Measurements from ENCODE around the gene FES.

GRCh38 chr15:90934949-90935751 is 50.8 kb downstream of the FES start, which contains the start of gene UNC45A:
- TF ChIP-seq, protein P1, sequence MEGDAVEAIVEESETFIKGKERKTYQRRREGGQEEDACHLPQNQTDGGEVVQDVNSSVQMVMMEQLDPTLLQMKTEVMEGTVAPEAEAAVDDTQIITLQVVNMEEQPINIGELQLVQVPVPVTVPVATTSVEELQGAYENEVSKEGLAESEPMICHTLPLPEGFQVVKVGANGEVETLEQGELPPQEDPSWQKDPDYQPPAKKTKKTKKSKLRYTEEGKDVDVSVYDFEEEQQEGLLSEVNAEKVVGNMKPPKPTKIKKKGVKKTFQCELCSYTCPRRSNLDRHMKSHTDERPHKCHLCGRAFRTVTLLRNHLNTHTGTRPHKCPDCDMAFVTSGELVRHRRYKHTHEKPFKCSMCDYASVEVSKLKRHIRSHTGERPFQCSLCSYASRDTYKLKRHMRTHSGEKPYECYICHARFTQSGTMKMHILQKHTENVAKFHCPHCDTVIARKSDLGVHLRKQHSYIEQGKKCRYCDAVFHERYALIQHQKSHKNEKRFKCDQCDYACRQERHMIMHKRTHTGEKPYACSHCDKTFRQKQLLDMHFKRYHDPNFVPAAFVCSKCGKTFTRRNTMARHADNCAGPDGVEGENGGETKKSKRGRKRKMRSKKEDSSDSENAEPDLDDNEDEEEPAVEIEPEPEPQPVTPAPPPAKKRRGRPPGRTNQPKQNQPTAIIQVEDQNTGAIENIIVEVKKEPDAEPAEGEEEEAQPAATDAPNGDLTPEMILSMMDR (IDR thresholded peaks at IDR 0.05), result no peak; the same call in 1 of the 2 replicates
- peak; percentile 23; the same call in 1 of the 2 replicates for TF ChIP-seq GABPA (IDR thresholded peaks at IDR 0.05; ENCODE audit: low read depth)
- TF ChIP-seq IRF3 (IDR thresholded peaks at IDR 0.05; ENCODE audit: low read depth, low read length), result no peak
- TF ChIP-seq EP300 (IDR thresholded peaks at IDR 0.05; ENCODE audit: borderline replicate concordance in 1 of 2, low read depth in 1 of 2, low read length in 1 of 2), result no peak
- no peak for TF ChIP-seq JUND (IDR thresholded peaks at IDR 0.05)
- TF ChIP-seq RAD21 (IDR thresholded peaks at IDR 0.05; ENCODE audit: low read length), result no peak
- TF ChIP-seq NRF1 (IDR thresholded peaks at IDR 0.05; ENCODE audit: low read depth, low read length), result peak; percentile 80
- 0 out of 2 replicates have a peak, but pooled peaks have one; percentile 58 for TF ChIP-seq TAF1 (IDR thresholded peaks at IDR 0.05; ENCODE audit: borderline replicate concordance, low read depth, low read length)
- TF ChIP-seq YY1 (IDR thresholded peaks at IDR 0.05; ENCODE audit: low read depth), result no peak
- TF ChIP-seq, protein P2, sequence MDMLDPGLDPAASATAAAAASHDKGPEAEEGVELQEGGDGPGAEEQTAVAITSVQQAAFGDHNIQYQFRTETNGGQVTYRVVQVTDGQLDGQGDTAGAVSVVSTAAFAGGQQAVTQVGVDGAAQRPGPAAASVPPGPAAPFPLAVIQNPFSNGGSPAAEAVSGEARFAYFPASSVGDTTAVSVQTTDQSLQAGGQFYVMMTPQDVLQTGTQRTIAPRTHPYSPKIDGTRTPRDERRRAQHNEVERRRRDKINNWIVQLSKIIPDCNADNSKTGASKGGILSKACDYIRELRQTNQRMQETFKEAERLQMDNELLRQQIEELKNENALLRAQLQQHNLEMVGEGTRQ (IDR thresholded peaks at IDR 0.05; ENCODE audit: borderline replicate concordance, low read depth, low read length), result no peak
- TF ChIP-seq SIN3A (IDR thresholded peaks at IDR 0.05; ENCODE audit: borderline replicate concordance, low read depth, low read length), result 0 out of 2 replicates have a peak, but pooled peaks have one; percentile 11
- TF ChIP-seq ZBTB33 (IDR thresholded peaks at IDR 0.05; ENCODE audit: borderline replicate concordance, low read depth), result no peak
